Adipocyte (in vitro differentiated cells): ENCODE data around the gene DHRSX.

ENCODE experiments used
- DNase-seq: peaks from one replicate; pipeline ENCODE4 v3.0.0-alpha.2; 2015; ENCODE audit warnings: low read depth
- H3K27me3 ChIP-seq: replicated peaks from 2 replicates; pipeline ENCODE4 v1.7.0; 2013; ENCODE audit warnings: mild to moderate bottlenecking, low read length, moderate library complexity; ENCODE audit not compliant: control insufficient read depth, insufficient read depth
- H3K36me3 ChIP-seq: 2 replicates; pipeline ENCODE4 v1.7.0; 2013; ENCODE audit warnings: low read length, mild to moderate bottlenecking, moderate library complexity; ENCODE audit not compliant: control insufficient read depth, insufficient read depth, severe bottlenecking
- H3K4me1 ChIP-seq: 2 replicates; pipeline ENCODE4 v1.7.0; 2013; ENCODE audit warnings: mild to moderate bottlenecking, low read length, moderate library complexity; ENCODE audit not compliant: control insufficient read depth, insufficient read depth
- H3K4me3 ChIP-seq: 2 replicates; pipeline ENCODE4 v1.7.0; 2013; ENCODE audit warnings: mild to moderate bottlenecking, low read length, moderate library complexity
- H3K9ac ChIP-seq: 2 replicates; pipeline ENCODE4 v1.7.0; 2013; ENCODE audit warnings: mild to moderate bottlenecking, low read length, moderate library complexity
- H3K9me3 ChIP-seq: 2 replicates; pipeline ENCODE4 v1.7.0; 2013; ENCODE audit warnings: mild to moderate bottlenecking, low read length, moderate library complexity; ENCODE audit not compliant: control insufficient read depth

The DHRSX gene

DNA sequence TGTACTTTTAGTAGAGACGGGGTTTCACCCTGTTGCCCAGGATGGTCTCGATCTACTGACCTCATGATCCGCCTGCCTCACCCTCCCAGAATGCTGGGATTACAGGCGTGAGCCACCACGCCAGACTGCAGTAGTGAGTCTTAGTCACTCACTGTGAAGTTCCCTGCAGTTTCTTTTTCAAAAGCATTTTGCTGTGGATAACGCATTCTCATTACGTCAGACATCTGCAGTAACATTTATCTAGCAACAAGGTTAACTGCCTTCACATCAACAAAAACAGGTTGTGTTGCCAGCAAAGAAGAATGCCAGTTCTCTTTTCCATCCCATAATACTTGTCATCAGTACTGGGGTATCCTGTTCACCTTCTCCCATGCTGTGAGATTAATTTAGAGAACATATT, 164.6 kb downstream of the DHRSX start:
- no peak overlapping the region for H3K9ac ChIP-seq
- H3K4me3 ChIP-seq = no peak overlapping the region
- H3K4me1 ChIP-seq = no peaks in the 10 kb centered on the region
- no peak for DNase-seq
- H3K36me3 ChIP-seq = no peaks in the 10 kb centered on the region
- H3K9me3 ChIP-seq = peaks cover 3% of the 10 kb centered on the region
- no peaks in the 10 kb centered on the region for H3K27me3 ChIP-seq

DNA sequence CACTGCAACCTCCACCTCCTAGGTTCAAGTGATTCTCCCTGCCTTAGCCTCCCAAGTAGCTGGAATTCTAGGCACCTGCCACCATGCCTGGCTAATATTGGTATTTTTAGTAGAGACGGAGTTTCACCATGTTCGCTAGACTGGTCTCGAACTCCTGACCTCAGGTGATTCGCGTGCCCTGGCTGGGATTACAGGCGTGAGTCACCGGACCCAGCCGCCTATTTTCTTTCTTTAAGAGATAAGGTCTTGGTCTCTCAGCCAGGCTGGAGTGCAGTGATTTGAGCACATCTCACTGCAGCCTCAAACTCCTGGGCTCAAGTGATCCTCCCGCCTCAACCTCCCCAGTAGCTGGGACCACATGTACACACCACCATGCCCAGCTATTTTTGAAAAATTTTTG, 166.5 kb downstream of the DHRSX start:
- Histone ChIP-seq H3K9ac (no peak overlapping the region), H3K4me1 (no peaks in the 10 kb centered on the region)

DNA sequence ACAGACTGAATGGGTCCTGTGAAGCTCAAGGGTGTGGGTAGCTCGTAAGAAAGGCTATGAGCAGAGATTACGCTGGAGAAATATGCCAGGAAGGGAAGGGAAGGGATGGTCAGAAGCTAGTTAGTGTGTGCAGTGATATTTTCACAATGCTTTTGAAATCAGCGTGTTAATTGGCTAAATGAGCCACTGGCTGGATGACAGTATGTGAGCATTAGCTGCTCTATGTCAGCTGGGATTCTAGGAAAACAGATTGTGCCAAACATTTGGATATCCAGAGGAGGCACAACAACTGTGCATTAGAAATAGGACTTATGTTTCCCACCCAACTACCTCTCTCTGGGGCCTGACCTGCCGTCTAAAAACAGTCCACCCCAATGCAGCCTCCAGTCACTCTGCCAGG, 168.5 kb downstream of the DHRSX start:
- no peaks in the 10 kb centered on the region for H3K9me3 ChIP-seq
- H3K9ac ChIP-seq = no peak overlapping the region
- no peaks in the 10 kb centered on the region for H3K4me1 ChIP-seq
- no peak overlapping the region for H3K4me3 ChIP-seq
- H3K27me3 ChIP-seq = no peaks in the 10 kb centered on the region
- no peak for DNase-seq
- H3K36me3 ChIP-seq = no peaks in the 10 kb centered on the region

More for the DNA sequence above, 166.5 kb downstream of the DHRSX start:
- Histone ChIP-seq H3K4me3 (no peak overlapping the region), H3K9me3 (peaks cover 3% of the 10 kb centered on the region), H3K27me3 (no peaks in the 10 kb centered on the region), H3K36me3 (no peaks in the 10 kb centered on the region)
- no peak for DNase-seq

DNA sequence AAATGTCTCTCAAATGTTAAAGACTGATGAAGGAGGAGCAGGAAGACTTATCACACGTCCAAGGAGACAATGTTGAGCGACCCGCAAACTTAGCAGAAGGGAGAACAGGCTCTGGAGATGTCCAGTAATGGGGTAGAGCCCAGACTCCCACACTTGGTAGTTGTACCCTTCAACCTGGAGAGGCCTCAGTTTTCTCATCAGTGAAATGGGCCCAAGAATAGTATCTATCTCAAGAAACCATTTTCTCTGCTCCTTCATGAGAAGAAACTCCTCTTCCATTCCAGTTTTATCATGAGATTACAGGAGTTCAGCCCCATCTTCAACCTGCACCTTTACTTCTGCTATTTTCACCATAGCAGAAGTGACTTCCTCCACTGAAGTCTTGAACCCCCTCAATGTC, 169.9 kb downstream of the DHRSX start:
- no peaks in the 10 kb centered on the region for H3K4me1 ChIP-seq
- H3K9ac ChIP-seq = no peak overlapping the region
- no peaks in the 10 kb centered on the region for H3K36me3 ChIP-seq
- H3K27me3 ChIP-seq = no peaks in the 10 kb centered on the region
- H3K4me3 ChIP-seq = no peak overlapping the region
- H3K9me3 ChIP-seq = no peaks in the 10 kb centered on the region
- DNase-seq = no peak

DNA sequence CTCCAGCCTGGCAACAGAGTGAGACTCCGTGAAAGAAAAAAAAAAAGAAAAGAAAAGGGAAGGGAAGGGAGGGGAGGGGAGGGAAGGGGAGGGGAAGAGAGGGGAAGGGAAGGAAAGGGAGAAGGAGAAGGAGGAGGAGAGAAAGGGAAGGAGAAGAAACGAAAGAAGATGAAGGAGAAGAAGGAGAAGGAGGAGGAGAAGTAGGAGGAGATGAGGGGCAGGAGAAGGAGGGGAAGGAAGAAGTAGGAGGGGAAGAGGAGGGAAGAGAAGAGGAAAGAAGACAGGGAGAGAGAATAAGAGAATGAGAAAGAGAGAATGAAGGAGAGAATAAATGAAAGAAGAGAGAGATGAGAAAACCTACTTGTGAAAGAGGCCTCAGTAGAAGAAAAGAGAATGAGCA, 170.3 kb downstream of the DHRSX start:
- H3K9ac ChIP-seq = no peak overlapping the region
- H3K4me1 ChIP-seq = no peaks in the 10 kb centered on the region
- H3K36me3 ChIP-seq = no peaks in the 10 kb centered on the region
- no peaks in the 10 kb centered on the region for H3K27me3 ChIP-seq
- no peaks in the 10 kb centered on the region for H3K9me3 ChIP-seq
- no peak for DNase-seq
- H3K4me3 ChIP-seq = no peak overlapping the region

DNA sequence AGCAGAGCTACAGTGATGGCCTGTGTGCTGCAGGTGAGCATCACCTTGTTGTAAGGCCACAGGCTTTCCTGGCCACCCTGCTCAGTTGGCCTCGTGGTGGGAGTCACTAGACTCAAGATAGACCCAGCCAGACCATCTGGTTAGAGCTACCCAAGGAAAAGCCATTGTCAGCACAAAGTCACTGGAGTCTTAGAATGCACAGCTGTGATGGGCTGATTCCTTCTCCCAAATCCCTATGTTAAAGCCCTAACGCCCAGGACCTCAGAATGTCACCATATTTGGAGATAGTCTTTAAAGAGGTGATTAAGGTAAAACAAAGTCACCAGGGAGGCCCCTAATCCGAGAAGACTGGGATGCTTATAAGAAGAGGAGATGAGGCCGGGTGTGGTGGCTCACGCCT, 173.4 kb downstream of the DHRSX start:
- Histone ChIP-seq H3K27me3 (no peaks in the 10 kb centered on the region), H3K36me3 (no peaks in the 10 kb centered on the region), H3K9ac (no peak overlapping the region), H3K4me3 (no peak overlapping the region), H3K9me3 (no peaks in the 10 kb centered on the region), H3K4me1 (no peaks in the 10 kb centered on the region)
- no peak for DNase-seq

DNA sequence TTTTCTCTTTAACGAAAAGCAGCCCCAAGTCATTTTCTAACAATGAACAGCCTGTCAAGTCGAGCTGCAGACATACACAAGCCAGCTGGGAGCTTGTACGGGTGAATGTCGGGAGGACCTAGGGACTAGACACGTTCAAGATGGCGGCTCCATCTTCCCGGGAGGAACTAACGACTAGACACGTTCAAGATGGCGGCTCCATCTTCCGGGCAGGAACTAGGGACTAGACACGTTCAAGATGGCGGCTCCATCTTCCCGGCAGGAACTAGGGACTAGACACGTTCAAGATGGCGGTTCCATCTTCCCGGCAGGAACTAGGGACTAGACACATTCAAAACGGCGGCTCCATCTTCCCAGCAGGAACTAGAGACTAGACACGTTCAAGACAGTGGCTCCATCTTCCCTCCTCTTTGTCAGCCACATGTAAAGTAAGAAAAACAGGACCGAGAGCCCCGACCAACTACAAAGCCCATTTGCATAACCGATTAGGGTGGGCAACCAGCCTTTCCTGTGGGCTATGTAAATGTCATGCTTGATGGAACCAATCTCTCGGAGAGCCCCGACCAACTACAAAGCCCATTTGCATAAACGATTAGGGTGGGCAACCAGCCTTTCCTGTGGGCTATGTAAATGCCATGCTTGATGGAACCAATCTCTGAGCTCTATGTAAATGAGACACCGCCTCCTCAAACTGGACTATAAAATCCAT, 175.5 kb downstream of the DHRSX start:
- Histone ChIP-seq H3K9ac (peak overlapping the region; percentile 78), H3K4me3 (peak overlapping the region; percentile 87), H3K4me1 (peaks cover 12% of the 10 kb centered on the region), H3K9me3 (no peaks in the 10 kb centered on the region), H3K27me3 (no peaks in the 10 kb centered on the region), H3K36me3 (no peaks in the 10 kb centered on the region)
- no peak for DNase-seq

DNA sequence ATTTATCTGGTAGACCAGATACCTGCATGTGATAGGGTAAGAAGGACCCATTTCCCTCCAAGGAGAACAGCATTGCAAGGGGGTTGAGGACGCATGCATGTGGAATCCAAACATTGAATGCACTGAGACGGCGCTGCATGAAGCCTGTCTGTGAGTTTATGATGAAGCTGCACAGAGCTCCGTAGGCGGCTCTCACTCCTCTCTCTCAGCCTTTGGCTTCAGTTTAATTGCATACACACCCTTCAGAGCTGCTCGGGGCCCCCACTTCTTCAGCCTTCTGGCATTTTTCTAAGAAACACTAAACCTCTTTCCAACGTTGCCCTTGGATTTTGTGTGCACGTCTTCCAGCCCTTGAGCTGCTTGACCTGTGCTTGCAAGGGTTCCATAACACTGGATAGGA, 176.6 kb downstream of the DHRSX start:
- H3K4me3 ChIP-seq = peak overlapping the region; percentile 87
- peaks cover 12% of the 10 kb centered on the region for H3K4me1 ChIP-seq
- no peaks in the 10 kb centered on the region for H3K9me3 ChIP-seq
- no peak overlapping the region for H3K9ac ChIP-seq
- no peak for DNase-seq
- no peaks in the 10 kb centered on the region for H3K27me3 ChIP-seq
- H3K36me3 ChIP-seq = no peaks in the 10 kb centered on the region

DNA sequence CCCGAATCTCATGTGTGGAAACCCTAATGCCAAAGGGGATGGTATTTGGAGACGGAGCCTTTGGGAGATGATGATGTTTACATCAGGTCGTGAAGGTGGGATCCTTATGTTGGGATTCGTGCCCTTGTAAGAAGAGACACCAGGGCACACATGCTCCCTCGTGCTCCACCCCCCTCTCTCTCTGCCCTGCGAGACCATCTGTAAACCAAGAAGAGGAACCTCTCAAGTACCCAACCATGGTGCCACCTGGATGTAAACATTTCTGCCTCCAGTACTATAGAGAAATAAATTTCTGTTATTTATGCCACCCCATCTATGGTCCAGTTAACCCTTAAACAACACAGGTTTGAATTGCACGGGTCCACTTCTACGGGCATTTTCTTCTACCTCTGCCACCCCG, 179.4 kb downstream of the DHRSX start:
- Histone ChIP-seq H3K4me3 (no peak overlapping the region), H3K9ac (no peak overlapping the region), H3K4me1 (peaks cover 12% of the 10 kb centered on the region), H3K36me3 (no peaks in the 10 kb centered on the region), H3K9me3 (no peaks in the 10 kb centered on the region), H3K27me3 (no peaks in the 10 kb centered on the region)
- DNase-seq = no peak

DNA sequence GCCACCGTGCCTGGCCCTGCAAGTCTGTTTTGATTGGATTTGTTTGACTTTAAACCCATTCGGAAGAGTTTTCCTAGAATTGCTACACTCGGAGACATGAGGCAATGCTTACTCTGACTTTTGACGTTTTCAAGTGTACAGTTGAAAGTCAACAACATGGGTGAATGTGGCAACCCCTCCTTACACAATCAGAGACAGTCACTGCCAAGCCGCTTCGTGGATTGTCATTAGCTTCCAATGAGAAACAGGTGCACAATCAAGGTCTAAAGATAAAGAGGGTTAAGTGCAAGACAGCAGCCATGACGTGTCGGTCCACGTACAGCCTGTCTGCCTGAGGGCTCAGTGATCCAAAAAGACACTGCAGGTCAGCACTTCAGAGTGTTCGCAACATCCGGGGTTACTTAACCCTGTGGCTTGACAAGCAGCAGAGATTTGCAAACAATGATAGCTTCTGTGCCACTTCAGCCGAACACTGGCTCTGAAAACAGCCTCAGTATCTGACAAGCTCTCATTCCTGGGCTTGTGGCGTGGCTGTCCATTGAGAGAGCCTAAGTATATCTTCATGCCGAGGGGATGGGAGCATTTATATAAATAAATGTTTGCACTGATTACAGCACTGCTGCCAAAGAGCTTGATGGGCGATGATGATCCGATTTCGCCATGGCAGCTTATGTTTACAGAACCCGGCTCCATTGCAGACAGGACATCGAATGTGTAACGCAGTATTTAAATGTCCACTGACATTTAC, 180.0 kb downstream of the DHRSX start:
- Histone ChIP-seq H3K4me3 (no peak overlapping the region), H3K9ac (no peak overlapping the region), H3K9me3 (no peaks in the 10 kb centered on the region), H3K36me3 (no peaks in the 10 kb centered on the region), H3K27me3 (no peaks in the 10 kb centered on the region), H3K4me1 (peaks cover 12% of the 10 kb centered on the region)
- DNase-seq = peak; percentile 57

DNA sequence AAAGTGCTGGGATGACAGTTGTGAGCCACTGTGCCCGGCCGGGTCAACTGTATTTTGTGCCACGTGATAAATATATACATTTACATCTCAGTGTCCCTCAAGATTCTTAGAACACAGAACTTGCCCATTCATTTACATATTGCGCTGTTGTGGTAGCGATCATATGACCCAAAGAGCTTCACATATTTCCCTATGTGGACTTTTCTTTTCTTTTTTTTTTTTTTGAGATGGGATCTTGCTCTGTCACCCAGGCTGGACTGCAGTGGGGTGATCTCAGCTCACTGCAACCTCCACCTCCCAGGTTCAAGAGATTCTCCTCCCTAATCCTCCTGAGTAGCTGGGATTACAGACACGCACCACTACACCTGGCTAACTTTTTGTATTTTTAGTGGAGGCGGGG, 180.7 kb downstream of the DHRSX start:
- Histone ChIP-seq H3K4me1 (peaks cover 12% of the 10 kb centered on the region), H3K4me3 (no peak overlapping the region), H3K27me3 (no peaks in the 10 kb centered on the region), H3K9me3 (peaks cover 3% of the 10 kb centered on the region), H3K36me3 (no peaks in the 10 kb centered on the region), H3K9ac (no peak overlapping the region)
- DNase-seq = no peak
